GM19240 (cell line): ENCODE results near the gene PPARD.
"Not testable (repeated sequence)": the region's sequence is repeated elsewhere in the genome, so short reads cannot be mapped to it uniquely, and the experiment has no call there.

ENCODE experiments used
- DNase-seq: peaks from one replicate; pipeline ENCODE4 v3.0.0; 2011; ENCODE audit warnings: low spot score; ENCODE audit not compliant: insufficient read length

Gene PPARD

DNA sequence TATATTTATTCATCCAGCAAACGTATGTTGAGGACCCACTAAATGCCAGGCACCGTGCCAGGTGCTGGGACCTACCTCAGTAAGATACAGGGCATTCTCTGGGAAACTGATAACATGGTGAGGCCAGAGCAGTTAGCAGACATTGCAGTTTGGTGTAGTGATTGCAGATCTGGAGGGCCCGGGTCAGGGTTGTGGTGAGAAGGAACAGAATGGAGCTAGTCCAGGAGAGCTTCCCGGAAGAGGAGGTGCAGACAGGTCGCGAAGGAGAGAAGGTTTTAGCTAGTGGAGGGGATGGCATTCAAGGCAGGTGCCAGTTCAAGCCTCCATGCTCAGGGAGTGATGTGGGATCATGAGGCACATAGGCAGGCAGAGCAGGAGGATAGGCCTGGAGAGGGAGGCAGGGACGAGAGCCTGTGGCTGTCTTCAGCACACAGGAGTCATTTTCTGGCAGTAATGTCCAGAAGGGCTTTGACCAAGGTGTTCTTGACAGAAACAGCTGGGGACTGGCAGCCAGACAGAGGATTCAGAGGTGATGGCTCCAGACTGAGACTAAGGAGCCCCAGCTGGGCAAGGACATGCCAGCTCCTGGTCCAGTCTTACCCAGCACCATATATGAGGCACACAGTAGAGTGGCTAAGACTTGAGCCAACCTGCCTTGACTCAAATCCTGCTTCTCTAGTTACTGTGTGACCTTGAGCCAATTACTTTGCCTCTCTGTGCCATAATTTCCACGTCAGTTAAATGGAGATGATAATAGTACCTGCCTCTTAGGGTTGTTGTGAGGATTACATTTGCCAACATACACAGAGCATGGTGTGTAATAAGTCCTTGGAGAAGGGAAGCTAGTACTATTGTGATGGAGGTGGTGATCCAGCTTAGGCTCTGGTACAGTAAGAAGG, 61.4 kb downstream of the PPARD start:
- DNase-seq = no peak

DNA sequence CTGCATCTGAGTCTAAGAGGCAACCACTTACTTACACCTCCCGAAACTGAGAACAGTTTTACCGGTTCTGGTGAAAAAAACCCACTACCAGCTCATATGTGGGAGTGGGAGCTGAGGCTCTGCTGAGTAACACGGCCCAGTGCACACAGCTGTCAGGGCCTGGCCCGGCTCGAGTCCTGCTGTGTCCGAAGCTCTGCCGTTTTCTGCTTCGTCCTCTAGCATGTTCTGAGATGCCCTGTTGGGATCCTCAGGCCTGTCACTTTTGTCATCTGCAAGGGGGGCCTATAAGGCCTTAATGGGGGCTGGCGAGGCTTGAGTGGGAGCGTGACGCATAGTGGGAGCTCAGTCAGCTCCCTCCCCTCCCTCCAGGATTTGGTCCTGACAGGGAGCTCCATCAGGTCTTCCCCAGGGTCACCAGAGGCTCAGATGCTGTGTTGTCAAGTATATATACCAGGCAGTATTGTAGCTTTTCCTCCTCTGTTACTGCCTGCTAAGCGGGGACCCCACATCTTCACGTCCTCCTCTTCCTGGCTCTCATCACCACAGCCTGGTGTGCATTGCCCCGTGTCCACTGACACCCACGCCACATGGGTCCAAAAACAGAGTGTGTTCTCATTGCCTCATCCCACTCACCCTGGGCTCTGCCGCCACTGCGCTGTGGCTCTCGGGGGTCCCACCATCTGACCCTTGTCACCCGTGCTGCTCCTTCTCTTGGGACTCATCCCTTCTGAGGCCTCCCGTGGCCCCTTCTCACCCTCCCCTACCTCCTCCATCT, 64.5 kb downstream of the PPARD start:
- no peak for DNase-seq

DNA sequence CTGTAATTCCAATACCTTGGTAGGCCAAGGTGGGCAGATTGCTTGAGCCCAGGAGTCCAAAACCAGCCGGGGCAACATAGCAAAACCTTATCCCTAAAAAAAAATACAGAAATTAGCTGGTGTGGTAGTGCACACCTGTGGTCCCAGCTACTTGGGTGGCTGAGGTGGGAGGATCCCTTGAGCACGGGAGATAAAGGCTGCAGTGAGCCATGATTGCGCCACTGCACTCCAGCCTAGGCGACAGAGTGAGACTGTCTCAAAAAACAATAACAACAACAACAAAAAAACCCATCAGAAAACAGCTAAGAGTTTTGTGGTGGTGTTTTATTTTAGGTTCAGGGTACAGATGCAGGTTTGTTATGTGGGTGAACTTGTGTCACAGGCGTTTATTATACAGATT, 66.9 kb downstream of the PPARD start:
- DNase-seq = no peak

DNA sequence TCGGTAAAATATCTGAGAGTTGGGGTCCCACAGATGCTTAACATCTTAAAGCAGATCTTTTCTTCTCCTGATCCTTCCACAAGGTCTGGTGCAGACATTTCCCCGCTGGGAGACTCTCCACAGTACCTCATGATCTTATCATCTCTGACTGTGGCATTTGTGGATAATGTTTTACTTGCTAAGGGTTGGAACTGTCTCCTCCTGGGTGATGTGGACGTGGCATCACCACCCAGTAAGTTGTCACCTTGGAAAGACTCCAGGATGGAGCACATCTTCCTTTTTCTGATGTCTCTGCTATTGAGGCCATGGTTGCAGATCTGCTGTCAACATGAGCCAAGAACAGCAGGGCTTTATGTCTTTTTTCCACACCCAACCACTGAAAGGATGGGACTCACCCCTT, 67.8 kb downstream of the PPARD start:
- no peak for DNase-seq

DNA sequence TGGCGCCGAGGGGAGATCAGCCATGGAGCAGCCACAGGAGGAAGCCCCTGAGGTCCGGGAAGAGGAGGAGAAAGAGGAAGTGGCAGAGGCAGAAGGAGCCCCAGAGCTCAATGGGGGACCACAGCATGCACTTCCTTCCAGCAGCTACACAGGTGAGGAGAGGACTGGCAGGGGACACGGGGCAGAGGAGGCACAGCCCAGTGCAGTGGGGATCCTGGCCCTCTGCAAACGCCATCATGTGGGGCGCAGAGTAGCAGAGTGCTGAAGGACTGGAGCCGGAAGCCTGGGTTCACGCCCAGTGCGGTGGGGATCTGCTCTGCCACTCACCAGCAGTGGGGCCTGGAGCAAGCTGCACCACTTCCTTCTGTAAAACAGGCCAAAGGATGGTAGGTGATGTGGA, 68.7 kb downstream of the PPARD start:
- no peak for DNase-seq

DNA sequence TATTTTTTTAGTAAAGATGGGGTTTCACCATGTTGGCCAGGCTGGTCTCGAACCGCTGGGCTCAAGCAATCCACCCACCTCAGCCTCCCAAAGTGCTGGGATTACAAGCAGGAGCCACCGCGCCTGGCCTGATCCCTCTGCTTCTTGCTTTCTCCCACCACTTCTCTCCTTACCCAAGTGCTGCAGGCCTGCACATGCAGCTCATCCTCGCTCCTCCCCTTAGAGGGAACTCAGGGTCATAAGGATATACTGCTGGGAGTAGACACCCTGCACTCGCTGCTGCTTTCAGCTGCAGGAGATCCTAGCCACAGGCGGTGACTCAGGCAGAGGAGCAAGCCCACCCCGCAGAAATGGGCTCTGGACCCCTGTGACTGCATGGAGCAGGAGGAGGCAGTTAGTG, 69.7 kb downstream of the PPARD start:
- DNase-seq = no peak

DNA sequence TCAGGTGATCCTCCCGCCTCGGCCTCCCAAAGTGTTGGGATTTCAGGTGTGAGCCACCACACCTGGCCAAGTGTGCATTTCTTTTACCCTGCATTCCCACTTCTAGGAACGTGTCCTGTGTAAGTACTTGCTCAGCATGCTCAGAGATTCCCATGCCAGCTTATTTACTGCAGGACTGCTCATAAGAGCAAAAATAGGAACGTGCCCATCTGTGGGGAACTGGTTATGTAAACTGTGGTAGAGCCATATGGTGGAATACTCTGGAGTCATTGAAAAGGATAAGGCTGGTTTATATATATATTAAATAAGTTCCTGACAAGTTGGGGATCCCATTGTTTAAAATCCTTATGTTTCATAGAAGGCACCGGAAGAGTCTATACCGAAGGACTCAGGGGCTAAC, 71.6 kb downstream of the PPARD start:
- DNase-seq = no peak

DNA sequence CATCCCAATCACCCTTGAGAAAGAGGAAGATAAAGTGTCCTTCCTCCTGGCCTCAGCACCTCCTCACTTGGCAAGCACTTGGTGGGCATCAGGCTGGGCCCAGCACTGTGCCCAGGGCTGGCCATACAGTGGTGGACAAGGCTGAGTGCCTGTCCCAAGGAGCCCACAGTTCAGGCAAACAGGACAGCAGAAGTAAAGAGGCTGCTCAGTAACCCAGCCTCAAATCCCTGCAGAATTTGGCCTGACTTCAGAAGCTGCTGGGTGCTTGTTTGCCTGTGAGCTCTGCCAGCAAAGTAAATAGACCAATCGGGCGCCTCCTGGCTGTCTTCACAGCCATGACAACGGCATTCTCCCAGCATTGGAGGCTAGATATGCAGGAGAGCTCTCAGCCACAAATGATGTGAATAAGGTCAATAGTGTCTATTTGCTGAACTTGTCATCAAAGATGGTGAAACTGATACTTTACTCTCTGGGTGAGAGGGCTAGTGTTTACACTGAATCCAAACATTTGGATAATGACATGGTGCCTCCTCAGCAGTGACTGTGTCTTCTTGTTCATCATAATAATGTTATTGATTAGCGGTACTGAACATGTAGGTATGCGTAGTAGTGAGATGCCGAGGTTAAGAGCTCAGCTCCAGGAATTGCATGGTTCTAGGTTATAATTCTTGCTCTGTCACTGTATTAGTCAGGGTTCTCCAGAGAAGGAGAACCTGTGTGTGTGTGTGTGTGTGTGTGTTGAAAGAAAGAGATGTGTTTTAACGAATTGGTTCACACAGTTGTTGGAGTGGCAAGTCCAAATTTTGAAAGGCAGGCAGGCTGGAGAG, 72.9 kb downstream of the PPARD start:
- no peak for DNase-seq

DNA sequence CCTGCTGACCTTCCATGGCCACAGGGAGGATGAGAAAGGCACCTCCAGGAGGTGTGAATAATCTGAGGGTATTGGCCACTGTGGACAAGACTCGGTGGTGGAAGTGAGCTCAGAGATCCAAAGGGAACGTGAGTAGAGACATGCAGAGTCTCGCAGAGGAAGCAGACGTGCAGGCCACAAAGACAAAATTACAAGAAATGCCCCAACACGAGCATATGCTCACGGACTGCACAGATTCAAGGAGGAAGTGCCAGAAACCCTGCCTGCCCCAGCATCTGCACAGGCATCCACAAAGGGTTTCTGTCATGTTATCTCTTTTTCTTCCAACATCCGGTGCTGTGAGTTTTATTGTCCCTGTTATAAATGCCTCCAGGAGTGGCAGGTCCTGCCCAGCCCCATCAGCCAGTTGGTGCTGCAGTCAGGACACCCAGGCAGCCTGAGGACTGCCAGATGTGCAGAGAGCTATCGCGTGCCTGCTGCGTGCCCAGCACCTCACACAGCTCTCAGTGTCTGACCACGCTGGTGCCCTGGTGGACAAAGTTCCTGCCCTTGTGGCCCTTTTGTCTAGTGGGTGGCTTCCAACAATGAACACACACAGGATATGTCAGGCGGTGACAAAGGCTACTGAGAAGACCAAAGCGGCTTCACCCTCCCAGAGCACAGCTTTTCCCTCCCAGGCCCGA, 75.8 kb downstream of the PPARD start:
- no peak for DNase-seq

DNA sequence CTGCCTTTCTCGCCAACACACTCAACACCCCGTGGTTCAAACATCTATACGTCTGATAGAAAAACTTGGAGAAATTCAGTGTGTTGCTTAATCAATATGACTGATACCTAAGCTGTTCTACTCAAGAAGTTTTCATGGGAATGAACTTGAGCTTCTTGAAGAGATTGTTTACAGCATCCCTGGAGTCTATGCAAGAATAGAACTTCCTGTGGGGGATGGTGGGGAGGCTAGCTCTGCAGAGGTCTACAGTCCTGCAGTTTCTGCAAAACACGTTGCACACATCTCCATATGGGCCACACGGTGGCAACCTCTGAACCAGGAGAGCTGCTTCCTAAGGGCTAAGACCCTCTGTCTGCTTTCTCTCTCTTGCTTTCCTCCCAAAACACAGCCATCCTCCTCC, 77.1 kb downstream of the PPARD start:
- DNase-seq = no peak

DNA sequence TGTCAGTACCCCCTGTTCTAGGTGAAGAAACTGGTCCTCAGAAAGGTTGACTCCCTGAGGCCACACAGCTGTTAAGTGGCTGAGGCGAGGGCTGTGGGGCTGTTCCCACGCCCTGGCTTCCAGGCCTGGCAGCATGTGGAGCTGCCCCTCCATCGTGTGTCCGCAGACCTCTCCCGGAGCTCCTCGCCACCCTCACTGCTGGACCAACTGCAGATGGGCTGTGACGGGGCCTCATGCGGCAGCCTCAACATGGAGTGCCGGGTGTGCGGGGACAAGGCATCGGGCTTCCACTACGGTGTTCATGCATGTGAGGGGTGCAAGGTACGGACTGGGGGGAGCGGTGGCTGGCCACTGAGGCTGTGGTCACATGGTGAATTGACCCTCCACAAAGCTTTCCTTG, 77.6 kb downstream of the PPARD start:
- no peak for DNase-seq

DNA sequence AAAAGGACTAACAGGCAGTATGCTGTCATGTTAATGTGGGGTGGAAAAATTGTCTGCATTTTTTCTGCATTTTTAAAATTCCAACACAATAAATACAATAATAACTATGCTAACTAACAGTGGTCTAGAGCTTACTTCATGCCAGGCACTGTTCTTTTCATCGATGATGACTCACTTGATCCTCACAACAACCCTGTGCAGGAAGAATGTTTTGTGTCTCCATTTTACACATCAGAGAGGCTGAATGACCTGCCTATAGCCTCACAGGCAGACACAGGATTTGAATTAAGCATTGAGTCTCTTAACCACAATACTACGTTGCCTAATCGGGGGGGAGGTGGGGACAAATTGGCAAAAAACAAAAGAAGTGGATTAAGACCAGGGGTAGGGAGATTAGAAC, 82.9 kb downstream of the PPARD start:
- no peak for DNase-seq

DNA sequence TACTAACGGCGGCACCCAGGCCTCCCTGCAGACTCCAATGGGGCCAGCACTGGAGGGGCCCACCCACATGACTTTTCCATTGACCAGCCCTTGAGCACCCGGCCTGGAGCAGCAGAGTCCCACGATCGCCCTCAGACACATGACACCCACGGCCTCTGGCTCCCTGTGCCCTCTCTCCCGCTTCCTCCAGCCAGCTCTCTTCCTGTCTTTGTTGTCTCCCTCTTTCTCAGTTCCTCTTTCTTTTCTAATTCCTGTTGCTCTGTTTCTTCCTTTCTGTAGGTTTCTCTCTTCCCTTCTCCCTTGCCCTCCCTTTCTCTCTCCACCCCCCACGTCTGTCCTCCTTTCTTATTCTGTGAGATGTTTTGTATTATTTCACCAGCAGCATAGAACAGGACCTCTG, 83.7 kb downstream of the PPARD start:
- DNase-seq = no peak

DNA sequence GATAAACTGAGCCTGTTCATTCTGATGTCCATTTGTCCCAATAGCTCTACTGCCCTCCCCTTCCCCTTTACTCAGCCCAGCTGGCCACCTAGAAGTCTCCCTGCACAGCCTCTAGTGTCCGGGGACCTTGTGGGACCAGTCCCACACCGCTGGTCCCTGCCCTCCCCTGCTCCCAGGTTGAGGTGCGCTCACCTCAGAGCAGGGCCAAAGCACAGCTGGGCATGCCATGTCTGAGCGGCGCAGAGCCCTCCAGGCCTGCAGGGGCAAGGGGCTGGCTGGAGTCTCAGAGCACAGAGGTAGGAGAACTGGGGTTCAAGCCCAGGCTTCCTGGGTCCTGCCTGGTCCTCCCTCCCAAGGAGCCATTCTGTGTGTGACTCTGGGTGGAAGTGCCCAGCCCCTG, 85.1 kb downstream of the PPARD start:
- DNase-seq = no peak

DNA sequence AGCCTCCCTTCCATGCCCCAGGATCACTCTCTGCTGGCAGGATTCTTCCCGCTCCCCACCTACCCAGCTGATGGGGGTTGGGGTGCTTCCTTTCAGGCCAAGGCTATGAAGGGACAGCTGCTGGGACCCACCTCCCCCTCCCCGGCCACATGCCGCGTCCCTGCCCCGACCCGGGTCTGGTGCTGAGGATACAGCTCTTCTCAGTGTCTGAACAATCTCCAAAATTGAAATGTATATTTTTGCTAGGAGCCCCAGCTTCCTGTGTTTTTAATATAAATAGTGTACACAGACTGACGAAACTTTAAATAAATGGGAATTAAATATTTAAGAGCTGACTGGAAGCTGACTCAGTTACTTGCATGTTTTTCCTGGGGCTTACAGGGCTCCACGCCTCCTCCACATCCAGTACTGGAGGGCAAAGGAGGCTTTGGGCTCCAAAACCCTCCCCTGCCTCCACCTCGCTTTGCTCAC, 85.5 kb downstream of the PPARD start:
- DNase-seq = no peak

DNA sequence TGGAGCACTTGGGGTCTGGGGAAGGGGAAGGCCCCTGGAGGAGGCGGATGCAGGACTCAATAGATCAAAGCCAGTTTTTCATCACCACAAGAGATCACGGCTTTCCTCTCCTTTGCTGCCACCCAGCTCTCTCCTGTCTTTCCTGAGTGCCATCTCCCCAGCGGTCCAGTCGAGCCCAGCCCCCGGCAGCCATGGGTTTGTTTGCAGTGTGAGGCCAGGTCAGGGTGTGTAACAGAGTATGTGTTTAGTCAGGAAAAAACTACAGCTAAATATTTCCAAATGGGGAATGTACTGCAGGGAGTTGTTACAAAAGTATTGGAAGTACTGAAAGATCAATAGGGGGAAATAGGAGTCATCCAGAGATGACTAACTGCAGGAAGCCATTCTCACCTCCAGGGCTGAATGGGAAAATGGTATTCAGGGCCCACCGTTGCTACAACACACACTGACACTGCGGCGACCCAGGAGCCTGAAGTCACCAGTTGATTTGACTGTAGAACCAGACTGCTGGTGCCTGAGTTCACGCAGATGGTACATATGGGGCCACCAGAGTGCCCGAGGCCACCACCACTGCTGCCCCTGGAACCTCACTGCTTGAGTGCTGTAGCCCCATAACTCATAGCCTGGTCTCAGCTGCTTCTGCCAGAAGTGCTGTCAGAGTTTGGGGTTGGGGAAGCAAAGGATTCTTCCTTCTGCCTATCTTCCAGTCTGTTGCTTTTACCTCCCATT, 86.2 kb downstream of the PPARD start:
- no peak for DNase-seq

DNA sequence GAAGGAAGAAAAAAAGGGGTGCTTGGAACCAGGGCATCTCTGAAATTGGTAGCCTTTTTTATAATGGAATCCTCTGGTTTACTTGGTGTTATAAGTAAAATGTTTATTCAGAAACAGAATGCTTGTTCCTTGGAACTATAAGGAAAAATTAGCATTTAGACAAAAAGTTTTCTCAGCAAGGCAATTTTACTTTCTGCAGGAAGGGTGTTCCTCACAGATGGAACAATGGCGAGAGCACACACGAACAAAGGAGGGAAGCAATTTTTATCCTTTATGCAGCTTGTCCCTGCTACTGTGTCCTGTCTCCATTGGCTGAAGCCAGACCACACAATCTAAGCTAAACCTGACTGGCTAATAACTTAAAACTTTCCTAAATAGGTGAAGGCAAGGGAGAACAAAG, 87.1 kb downstream of the PPARD start:
- no peak for DNase-seq

DNA sequence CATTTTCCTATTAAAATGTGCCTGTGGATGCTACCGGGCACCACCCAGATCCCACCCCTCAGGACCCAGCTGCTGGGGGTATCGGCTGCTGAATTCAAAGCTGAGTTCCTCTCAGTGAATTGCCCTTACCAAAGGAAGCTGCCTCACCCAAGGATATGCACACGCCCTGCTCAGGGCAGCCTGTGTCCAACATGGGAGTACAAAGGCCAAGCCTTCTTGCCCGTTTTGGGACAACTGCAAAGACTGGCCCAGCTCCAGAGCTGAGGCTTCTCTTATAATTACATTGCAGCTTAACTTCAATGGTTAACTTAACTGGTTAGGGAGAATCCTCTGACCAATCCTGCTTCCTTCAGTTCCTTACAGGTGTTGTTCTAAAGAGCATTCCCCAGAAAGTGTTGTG, 89.9 kb downstream of the PPARD start:
- DNase-seq = no peak

DNA sequence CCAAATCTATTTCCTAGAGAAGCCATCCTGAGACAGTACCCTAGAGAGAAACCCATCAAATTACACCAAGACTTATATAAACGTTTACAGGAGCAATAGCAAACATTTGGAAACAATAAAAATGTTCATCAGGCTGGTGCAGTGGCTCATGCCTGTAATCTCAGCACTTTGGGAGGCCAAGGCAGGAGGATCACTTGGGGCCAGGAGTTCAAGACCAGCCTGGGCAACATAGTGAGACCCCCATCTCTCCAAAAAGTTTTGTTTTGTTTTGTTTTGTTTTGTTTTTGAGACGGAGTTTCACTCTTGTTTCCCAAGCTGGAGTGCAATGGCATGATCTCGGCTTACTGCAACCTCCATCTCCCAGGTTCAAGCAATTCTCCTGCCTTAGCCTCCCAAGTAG, 90.3 kb downstream of the PPARD start:
- DNase-seq = not testable (repeated sequence)

DNA sequence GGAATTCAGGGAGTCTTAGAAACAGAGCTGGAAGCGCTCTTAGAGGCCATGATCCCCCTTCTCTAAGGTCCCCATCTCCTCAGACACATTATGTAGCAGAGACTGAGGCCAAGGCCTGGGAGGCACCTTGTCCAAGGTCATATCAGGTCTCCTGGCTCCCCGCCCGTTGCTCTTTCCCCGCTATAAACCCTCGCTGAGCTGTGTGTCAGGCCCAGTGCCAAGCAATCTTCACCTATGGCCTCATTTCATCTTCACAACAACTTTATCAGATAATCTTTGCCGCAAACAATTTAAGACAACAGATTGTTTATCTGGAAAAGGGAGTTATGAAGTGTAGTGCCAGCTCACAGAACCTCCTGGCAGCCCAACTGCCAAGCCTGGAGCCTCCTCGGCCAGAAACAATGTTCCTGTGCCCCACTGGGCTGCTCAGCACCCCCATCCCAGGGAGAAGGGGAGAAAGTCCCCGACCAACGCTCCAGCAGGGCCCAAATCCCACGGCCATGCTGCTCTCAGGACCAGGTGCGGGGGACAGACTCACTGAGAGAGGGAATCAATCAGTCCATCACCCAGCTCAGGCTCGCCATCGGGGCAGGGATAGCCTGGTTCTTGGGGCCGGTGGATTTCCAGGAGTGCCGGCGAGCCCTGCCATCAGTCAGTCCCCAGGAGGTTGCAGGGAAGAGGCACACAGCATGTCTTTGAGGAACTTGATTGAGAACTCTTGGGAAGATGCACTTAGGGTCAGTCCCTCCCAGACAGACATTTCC, 92.9 kb downstream of the PPARD start:
- no peak for DNase-seq
